ENCODE results near the gene CALHM3.

The CALHM3 gene

GRCh38 chr10:103502849-103503660, 24.0 kb upstream of the CALHM3 start:
- TF ChIP-seq, protein P1, sequence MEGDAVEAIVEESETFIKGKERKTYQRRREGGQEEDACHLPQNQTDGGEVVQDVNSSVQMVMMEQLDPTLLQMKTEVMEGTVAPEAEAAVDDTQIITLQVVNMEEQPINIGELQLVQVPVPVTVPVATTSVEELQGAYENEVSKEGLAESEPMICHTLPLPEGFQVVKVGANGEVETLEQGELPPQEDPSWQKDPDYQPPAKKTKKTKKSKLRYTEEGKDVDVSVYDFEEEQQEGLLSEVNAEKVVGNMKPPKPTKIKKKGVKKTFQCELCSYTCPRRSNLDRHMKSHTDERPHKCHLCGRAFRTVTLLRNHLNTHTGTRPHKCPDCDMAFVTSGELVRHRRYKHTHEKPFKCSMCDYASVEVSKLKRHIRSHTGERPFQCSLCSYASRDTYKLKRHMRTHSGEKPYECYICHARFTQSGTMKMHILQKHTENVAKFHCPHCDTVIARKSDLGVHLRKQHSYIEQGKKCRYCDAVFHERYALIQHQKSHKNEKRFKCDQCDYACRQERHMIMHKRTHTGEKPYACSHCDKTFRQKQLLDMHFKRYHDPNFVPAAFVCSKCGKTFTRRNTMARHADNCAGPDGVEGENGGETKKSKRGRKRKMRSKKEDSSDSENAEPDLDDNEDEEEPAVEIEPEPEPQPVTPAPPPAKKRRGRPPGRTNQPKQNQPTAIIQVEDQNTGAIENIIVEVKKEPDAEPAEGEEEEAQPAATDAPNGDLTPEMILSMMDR (IDR thresholded peaks at IDR 0.05; ENCODE audit: control insufficient read depth, insufficient read depth, low read depth, low read length, missing control alignments) = no peak
- no peak overlapping the region for H3K4me3 ChIP-seq (ENCODE audit: control insufficient read depth, low read depth, low read length)
- no peak for DNase-seq (ENCODE audit: low read depth)

DNA sequence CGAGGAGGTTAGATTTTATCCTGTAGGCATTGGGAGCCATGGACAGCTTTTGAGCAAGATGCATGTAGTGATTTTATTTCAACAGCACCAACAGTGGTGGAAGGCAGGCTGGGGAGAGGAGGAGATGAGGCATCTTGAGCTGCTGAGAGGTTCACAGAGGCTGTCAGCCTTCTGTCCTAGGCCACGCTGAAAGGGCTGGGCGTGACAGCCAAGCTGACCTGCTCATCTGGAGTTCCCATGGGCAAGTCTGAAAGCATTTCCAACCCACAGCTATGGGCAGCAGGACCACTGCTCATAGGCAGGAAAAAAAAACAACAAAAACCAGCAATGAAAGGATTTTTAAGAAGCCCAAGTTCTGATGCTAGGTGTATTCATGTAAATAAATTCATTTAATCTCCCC, 22.1 kb upstream of the CALHM3 start:
- TF ChIP-seq, protein P1 (IDR thresholded peaks at IDR 0.05; ENCODE audit: control insufficient read depth, insufficient read depth, low read depth, low read length, missing control alignments) = no peak
- DNase-seq (ENCODE audit: low read depth) = no peak
- H3K4me3 ChIP-seq (ENCODE audit: control insufficient read depth, low read depth, low read length) = no peak overlapping the region

GRCh38 chr10:103500481-103500880, 21.4 kb upstream of the CALHM3 start:
- no peak overlapping the region for H3K4me3 ChIP-seq (ENCODE audit: control insufficient read depth, low read depth, low read length)
- TF ChIP-seq, protein P1 (IDR thresholded peaks at IDR 0.05; ENCODE audit: control insufficient read depth, insufficient read depth, low read depth, low read length, missing control alignments) = no peak
- DNase-seq (ENCODE audit: low read depth) = no peak

DNA sequence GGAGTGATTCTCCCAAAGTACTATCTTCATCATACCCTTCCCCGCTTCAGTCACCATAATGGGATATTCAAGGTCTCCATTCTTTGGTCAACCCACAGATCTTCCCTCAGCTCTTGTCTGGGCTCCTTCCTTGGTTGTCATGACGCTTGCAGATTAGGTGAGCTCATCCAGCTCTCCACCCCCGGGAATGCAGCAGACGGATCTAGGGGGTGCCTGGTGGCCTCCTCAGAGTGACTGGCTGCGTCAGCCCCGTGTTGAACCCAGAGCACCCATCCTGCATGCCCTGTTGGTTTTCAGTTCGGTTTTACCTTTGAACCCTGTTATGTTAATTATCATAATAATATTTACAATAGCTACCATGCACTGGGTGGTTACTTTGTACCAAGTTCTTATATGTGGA, 20.8 kb upstream of the CALHM3 start:
- no peak overlapping the region for H3K4me3 ChIP-seq (ENCODE audit: control insufficient read depth, low read depth, low read length)
- DNase-seq (ENCODE audit: low read depth) = no peak
- TF ChIP-seq, protein P1 (IDR thresholded peaks at IDR 0.05; ENCODE audit: control insufficient read depth, insufficient read depth, low read depth, low read length, missing control alignments) = no peak

DNA sequence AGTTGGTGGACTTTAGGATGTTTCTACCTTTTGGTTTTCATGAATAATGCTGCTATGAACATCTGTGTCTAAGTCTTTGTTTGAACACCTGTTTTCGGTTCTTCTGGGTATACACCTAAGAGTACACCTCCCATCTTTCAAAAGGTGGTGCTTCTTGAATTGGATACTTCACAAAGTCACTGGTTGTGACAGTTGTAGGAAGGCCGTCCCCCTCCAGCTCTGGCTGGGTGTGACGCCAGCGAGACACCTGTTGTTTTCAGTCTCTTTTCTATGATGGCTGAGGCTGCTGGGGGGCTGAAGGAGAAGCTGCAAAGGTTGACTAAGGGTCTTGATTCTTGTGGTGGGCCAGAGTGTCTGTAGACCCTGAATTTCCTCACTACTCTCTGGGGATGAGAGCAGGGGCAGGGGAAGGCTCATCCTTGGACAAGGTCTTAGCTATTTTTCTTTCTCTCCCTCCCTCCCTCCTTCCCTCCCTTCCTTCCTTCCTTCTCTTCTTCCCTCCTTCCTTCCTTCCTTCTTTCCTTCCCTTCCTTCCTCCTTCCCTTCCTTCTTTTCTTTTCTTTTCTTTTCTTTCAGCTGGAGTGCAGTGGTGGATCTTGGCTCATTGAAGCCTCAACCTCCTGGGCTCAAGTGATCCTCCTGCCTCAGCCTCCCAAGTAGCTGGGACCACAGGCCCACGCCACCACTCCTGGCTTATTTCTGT, 20.0 kb upstream of the CALHM3 start:
- TF ChIP-seq, protein P1 (IDR thresholded peaks at IDR 0.05; ENCODE audit: control insufficient read depth, insufficient read depth, low read depth, low read length, missing control alignments) = no peak
- no peak overlapping the region for H3K4me3 ChIP-seq (ENCODE audit: control insufficient read depth, low read depth, low read length)
- DNase-seq (ENCODE audit: low read depth) = no peak

GRCh38 chr10:103497161-103497915, 18.3 kb upstream of the CALHM3 start:
- DNase-seq (ENCODE audit: low read depth) = no peak
- TF ChIP-seq, protein P1 (IDR thresholded peaks at IDR 0.05; ENCODE audit: control insufficient read depth, insufficient read depth, low read depth, low read length, missing control alignments) = no peak

More at GRCh38 chr10:103497161-103497915, 18.3 kb upstream of the CALHM3 start:
- H3K4me3 ChIP-seq (ENCODE audit: control insufficient read depth, low read depth, low read length) = no peak overlapping the region

All from AG09309 (cell line).